HCT116 (cell line): Measurements from ENCODE around the gene CUX1. TPM values are rescaled to one million over a fixed set of nuclear protein-coding genes. Genes with fewer than 3 reads are reported as not detected.

Source experiments
- ATAC-seq: fragments of 200-7000 bp; cut with Tn5 transposase; 2 replicates; pipeline ENCODE4 v1.9.1; 2020; ENCODE audit warnings: mild to moderate bottlenecking, moderate library complexity
- BruUV-seq: library from RNA; stranded (reverse); fragments of 400-500 nt; replicated peaks from 2 replicates; lab custom pipeline; 2021; lab: Mats Ljungman, UMichigan
- CTCF ChIA-PET: fragments of 300-600 bp; sonication (Branson Sonifier 250); formaldehyde crosslinking; loops from one replicate; lab custom pipeline; 2021; ENCODE audit warnings: antibody characterized with exemption; lab: Charles Lee
- POLR2A ChIA-PET: fragments of 300-600, 350-600 bp; sonication (Branson Sonifier 250); formaldehyde crosslinking; loops from one replicate; lab custom pipeline; 2021; ENCODE audit warnings: antibody characterized with exemption; lab: Charles Lee
- RAD21 ChIA-PET, 2 experiments: fragments of 300-600 bp; sonication (Branson Sonifier 250); formaldehyde crosslinking; loops; one replicate each; lab custom pipeline; 2023; ENCODE audit warnings: low total read pairs in 2 of 2; ENCODE audit not compliant: uncharacterized antibody in 2 of 2, unreplicated experiment in 2 of 2, low non-redundant PET in 1 of 2; lab: Charles Lee
- DNase-seq: peaks from one replicate; pipeline ENCODE4 v3.0.0-alpha.2; 2010; ENCODE audit warnings: low read depth, low spot score
- H2AFZ ChIP-seq: fragments of 200-600 bp; shearing (Covaris generic), sonication (generic); 2 replicates; pipeline ENCODE4 v1.6.1; 2017; ENCODE audit warnings: low read depth, mixed run types, mixed read lengths, antibody characterized with exemption, low read length; ENCODE audit not compliant: poor library complexity, severe bottlenecking
- H3K27ac ChIP-seq: 2 replicates; pipeline ENCODE4 v1.5.1; 2012; ENCODE audit warnings: low read depth, low read length
- H3K27me3 ChIP-seq: fragments of 200-600 bp; sonication (generic); 2 replicates; pipeline ENCODE4 v1.6.1; 2016; ENCODE audit warnings: mixed run types, low read length, mixed read lengths; ENCODE audit not compliant: insufficient read depth
- H3K36me3 ChIP-seq, 2 experiments: fragments of 200-500 bp in 1 of 2; fragments of 200-600 bp in 1 of 2; sonication (Bioruptor generic) in 1 of 2; sonication (generic) in 1 of 2; 2 replicates each; pipeline versions ENCODE4 v1.5.1 to v1.6.1; 2014 to 2016; ENCODE audit warnings: low read length in 2 of 2, inconsistent platforms in 1 of 2, mixed read lengths in 1 of 2, mixed run types in 1 of 2; ENCODE audit not compliant: insufficient read depth in 2 of 2, control insufficient read depth in 1 of 2
- H3K4me1 ChIP-seq, 2 experiments: fragments of 200-600 bp in 1 of 2; sonication (generic) in 1 of 2; 2 replicates each; pipeline versions ENCODE4 v1.5.1 to v1.6.1; 2012 to 2017; ENCODE audit warnings: low read length in 2 of 2, inconsistent platforms in 1 of 2, mild to moderate bottlenecking in 1 of 2, mixed read lengths in 1 of 2, mixed run types in 1 of 2, moderate library complexity in 1 of 2; ENCODE audit not compliant: insufficient read depth in 2 of 2, control insufficient read depth in 1 of 2
- H3K4me2 ChIP-seq: fragments of 200-600 bp; sonication (generic); 2 replicates; pipeline ENCODE4 v1.6.1; 2017; ENCODE audit warnings: mixed run types, low read length, mixed read lengths
- H3K4me3 ChIP-seq, 2 experiments: fragments of 200-600 bp in 1 of 2; sonication (generic) in 1 of 2; replicated peaks in 1 of 2; 2 replicates each; pipeline ENCODE4 v1.5.1; 2011 to 2016; ENCODE audit warnings: low read length in 2 of 2, control low read depth in 1 of 2, low read depth in 1 of 2, mild to moderate bottlenecking in 1 of 2, mixed read lengths in 1 of 2, mixed run types in 1 of 2
- H3K79me2 ChIP-seq: fragments of 200-600 bp; sonication (generic); 2 replicates; pipeline ENCODE4 v1.6.1; 2017; ENCODE audit warnings: mild to moderate bottlenecking, mixed run types, low read length, moderate library complexity, mixed read lengths; ENCODE audit not compliant: insufficient read depth
- H3K9ac ChIP-seq: fragments of 200-600 bp; sonication (generic); 2 replicates; pipeline ENCODE4 v1.6.1; 2016; ENCODE audit warnings: low read length, mixed read lengths
- H3K9me2 ChIP-seq: fragments of 200-600 bp; sonication (generic), shearing (Covaris generic); 2 replicates; pipeline ENCODE4 v1.6.1; 2017; ENCODE audit warnings: mixed run types, mild to moderate bottlenecking, moderate library complexity; ENCODE audit not compliant: insufficient read depth
- H3K9me3 ChIP-seq, 2 experiments: fragments of 200-500 bp in 1 of 2; fragments of 200-600 bp in 1 of 2; sonication (Bioruptor generic) in 1 of 2; sonication (generic) in 1 of 2; 2 replicates each; pipeline ENCODE4 v1.6.1; 2014 to 2017; ENCODE audit warnings: low read length in 2 of 2, mixed read lengths in 2 of 2, inconsistent platforms in 1 of 2, low read depth in 1 of 2, mild to moderate bottlenecking in 1 of 2, mixed run types in 1 of 2, moderate library complexity in 1 of 2; ENCODE audit not compliant: control insufficient read depth in 1 of 2, insufficient read depth in 1 of 2
- H4K20me1 ChIP-seq: fragments of 200-600 bp; sonication (generic), shearing (Covaris generic); 2 replicates; pipeline ENCODE4 v1.6.1; 2017; ENCODE audit warnings: mixed run types, mild to moderate bottlenecking, moderate library complexity; ENCODE audit not compliant: insufficient read depth
- ATF3 ChIP-seq: IDR thresholded peaks from 2 replicates; pipeline ENCODE4 v1.6.1; 2012
- CBX3 ChIP-seq: IDR thresholded peaks from 2 replicates; pipeline ENCODE4 v1.6.1; 2012; ENCODE audit warnings: low read depth
- CTCF ChIP-seq, 3 experiments: fragments of 200-600 bp in 1 of 3; sonication (generic) in 1 of 3; IDR thresholded peaks in 2 of 3; conservative IDR thresholded peaks in 1 of 3; 2 replicates each; pipeline ENCODE4 v1.5.1; 2012 to 2017; ENCODE audit warnings: low read depth in 2 of 3, low read length in 2 of 3, antibody characterized with exemption in 1 of 3, borderline replicate concordance in 1 of 3, control low read depth in 1 of 3, mild to moderate bottlenecking in 1 of 3, mixed read lengths in 1 of 3, mixed run types in 1 of 3, moderate library complexity in 1 of 3; ENCODE audit not compliant: insufficient read depth in 1 of 3
- EGR1 ChIP-seq: IDR thresholded peaks from 2 replicates; pipeline ENCODE4 v1.6.1; 2012; ENCODE audit warnings: low read depth
- ELF1 ChIP-seq: IDR thresholded peaks from 2 replicates; pipeline ENCODE4 v1.6.1; 2012; ENCODE audit warnings: low read depth, borderline replicate concordance
- EZH2 ChIP-seq: fragments of 200-600 bp; sonication (generic); IDR thresholded peaks from 2 replicates; pipeline ENCODE4 v1.6.1; 2017; ENCODE audit warnings: antibody characterized with exemption, mixed run types
- EZH2phosphoT487 ChIP-seq: fragments of 200-600 bp; IDR thresholded peaks from 2 replicates; pipeline ENCODE4 v1.6.1; 2018; ENCODE audit warnings: antibody characterized with exemption, borderline replicate concordance
- FOSL1 ChIP-seq: IDR thresholded peaks from 2 replicates; pipeline ENCODE4 v1.6.1; 2012; ENCODE audit warnings: low read depth
- JUND ChIP-seq: IDR thresholded peaks from 2 replicates; pipeline ENCODE4 v1.6.1; 2012
- MAX ChIP-seq: IDR thresholded peaks from 2 replicates; pipeline ENCODE4 v1.6.1; 2012
- POLR2A ChIP-seq: IDR thresholded peaks from 2 replicates; pipeline ENCODE4 v1.7.0; 2011; ENCODE audit warnings: borderline replicate concordance; ENCODE audit not compliant: insufficient read depth, insufficient read length; ENCODE audit errors: extremely low read depth
- POLR2AphosphoS5 ChIP-seq: IDR thresholded peaks from 2 replicates; pipeline ENCODE4 v1.6.1; 2011; ENCODE audit warnings: mild to moderate bottlenecking, low read depth, low read length, moderate library complexity
- RAD21 ChIP-seq: IDR thresholded peaks from 2 replicates; pipeline ENCODE4 v1.6.1; 2012; ENCODE audit warnings: low read depth, mild to moderate bottlenecking
- REST ChIP-seq: IDR thresholded peaks from 2 replicates; pipeline ENCODE4 v1.6.1; 2012; ENCODE audit warnings: low read depth
- SIN3A ChIP-seq: IDR thresholded peaks from 2 replicates; pipeline ENCODE4 v1.6.1; 2012; ENCODE audit warnings: low read depth
- SP1 ChIP-seq: IDR thresholded peaks from 2 replicates; pipeline ENCODE4 v1.6.1; 2012; ENCODE audit warnings: low read depth
- SRF ChIP-seq: IDR thresholded peaks from 2 replicates; pipeline ENCODE4 v1.6.1; 2012; ENCODE audit warnings: low read depth
- TCF7L2 ChIP-seq: IDR thresholded peaks from 2 replicates; pipeline ENCODE4 v1.7.0; 2011; ENCODE audit warnings: borderline replicate concordance, inconsistent platforms; ENCODE audit not compliant: insufficient read depth, insufficient read length; ENCODE audit errors: extremely low read depth
- ZBTB33 ChIP-seq: IDR thresholded peaks from 2 replicates; pipeline ENCODE4 v1.6.1; 2011; ENCODE audit warnings: mild to moderate bottlenecking, low read length, moderate library complexity; ENCODE audit not compliant: insufficient replicate concordance; ENCODE audit errors: extremely low read depth
- ZNF274 ChIP-seq: fragments of 200-500 bp; sonication (Bioruptor generic); IDR thresholded peaks from 2 replicates; pipeline ENCODE4 v1.6.1; 2014; ENCODE audit warnings: mild to moderate bottlenecking, low read depth, low read length, inconsistent platforms
- intact Hi-C: fragments of 100-400 bp; cut with micrococcal nuclease; formaldehyde crosslinking; loops from 2 replicates; pipeline ENCODE4 v1.10.0; 2022
- total RNA-seq: library from RNA; stranded (reverse); gene quantifications from one replicate; pipeline ENCODE4 v1.2.1, GENCODE V29; 2021; ENCODE audit not compliant: unreplicated experiment

The CUX1 gene
- total RNA-seq, 1 experiment from 2014 or later = 68.9 TPM

GRCh38 chr7:102005933-102006480 lies 188.6 kb downstream of the CUX1 start:
- ChIA-PET RAD21 (no interaction called here), CTCF (no interaction called here), POLR2A (no interaction called here)
- Histone ChIP-seq H2AFZ (no peak overlapping the region), H3K36me3 (no peaks in the 10 kb centered on the region), H3K9me2 (no peaks in the 10 kb centered on the region), H3K9me3 (no peaks in the 10 kb centered on the region), H3K27me3 (no peaks in the 10 kb centered on the region), H3K9ac (no peak overlapping the region), H3K4me3 (no peak overlapping the region), H4K20me1 (no peaks in the 10 kb centered on the region), H3K4me1 (peaks cover 7 to 24% of the 10 kb centered on the region in 2 experiments; a peak in 3 of 4 replicates), H3K4me2 (no peak overlapping the region), H3K79me2 (peaks cover 14% of the 10 kb centered on the region), H3K27ac (no peak overlapping the region)
- no peak for DNase-seq
- BruUV-seq = no TSS peak
- no peak for TF ChIP-seq TCF7L2
- TF ChIP-seq REST = no peak
- no peak for TF ChIP-seq POLR2AphosphoS5
- TF ChIP-seq POLR2A = no peak
- TF ChIP-seq ELF1 = no peak
- no peak for TF ChIP-seq CTCF (IDR thresholded peaks at IDR 0.05 in 2 of 3, conservative IDR thresholded peaks at IDR 0.05 in 1 of 3; ENCODE audit: borderline replicate concordance in 1 of 3, insufficient read depth in 1 of 3, low read depth in 2 of 3, low read length in 2 of 3)
- no peak for TF ChIP-seq EGR1
- no peak for TF ChIP-seq SRF
- no peak for TF ChIP-seq FOSL1
- TF ChIP-seq JUND = no peak
- no peak for TF ChIP-seq ZNF274
- no peak for TF ChIP-seq ZBTB33
- TF ChIP-seq CBX3 = no peak
- TF ChIP-seq MAX = no peak
- TF ChIP-seq SP1 = no peak
- TF ChIP-seq RAD21 = no peak
- TF ChIP-seq ATF3 = no peak
- TF ChIP-seq EZH2 = no peak
- no peak for TF ChIP-seq EZH2phosphoT487
- TF ChIP-seq SIN3A = no peak
- intact Hi-C loops = no loop called here
- no peak for ATAC-seq
